ENCODE measurements around the gene MSRB2.
"Not testable (repeated sequence)": the region's sequence is repeated elsewhere in the genome, so short reads cannot be mapped to it uniquely, and the experiment has no call there.

Gene MSRB2

GRCh38 chr10:23070092-23070912 is 25.1 kb upstream of the MSRB2 start:
- not testable (repeated sequence) for DNase-seq

- DNase-seq: no peak
Measured at GRCh38 chr10:23070913-23071218, 24.5 kb upstream of the MSRB2 start.

DNA sequence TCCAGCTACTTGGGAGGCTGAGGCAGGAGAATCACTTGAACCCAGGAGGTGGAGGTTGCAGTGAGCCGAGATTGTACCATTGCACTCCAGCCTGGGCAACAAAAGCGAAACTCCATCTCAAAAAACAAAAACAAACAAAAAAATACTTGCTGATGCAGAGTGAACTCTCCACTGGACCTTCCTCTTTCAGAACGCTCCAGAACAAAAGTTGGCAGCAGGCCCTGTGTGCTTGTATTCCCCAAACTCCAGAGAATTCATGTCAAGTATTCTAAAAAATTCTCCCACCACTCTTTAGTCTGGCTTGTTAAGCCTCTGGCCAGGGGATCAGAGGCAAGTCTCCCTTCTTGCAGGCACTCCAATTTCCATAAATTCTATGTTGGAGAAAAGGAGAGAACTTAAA is 22.8 kb upstream of the MSRB2 start:
- DNase-seq: not testable (repeated sequence)

DNA sequence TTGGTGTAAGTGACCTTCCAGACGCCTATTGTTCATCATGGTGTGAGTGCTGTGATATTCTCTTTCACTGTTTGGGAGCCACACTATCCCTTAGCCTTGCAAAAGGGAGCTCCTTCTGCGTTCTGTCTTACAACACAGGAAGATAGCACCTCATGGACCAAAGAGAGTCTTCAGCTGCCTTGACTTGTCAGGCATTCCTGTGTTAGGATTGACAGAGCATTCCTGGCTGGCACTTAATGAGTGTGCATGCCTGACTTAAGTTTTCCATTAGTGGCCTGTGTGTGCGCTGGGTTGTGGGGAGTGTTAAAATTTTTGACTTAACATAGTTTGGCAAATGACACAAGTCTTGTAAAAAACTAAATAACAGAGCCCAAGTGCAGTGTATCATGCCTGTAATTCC is 21.9 kb upstream of the MSRB2 start:
- DNase-seq: no peak

- no peak for DNase-seq
Measured at GRCh38 chr10:23075672-23076071, 19.7 kb upstream of the MSRB2 start.

- no peak for DNase-seq
Measured at GRCh38 chr10:23078114-23078513, 17.3 kb upstream of the MSRB2 start.

DNA sequence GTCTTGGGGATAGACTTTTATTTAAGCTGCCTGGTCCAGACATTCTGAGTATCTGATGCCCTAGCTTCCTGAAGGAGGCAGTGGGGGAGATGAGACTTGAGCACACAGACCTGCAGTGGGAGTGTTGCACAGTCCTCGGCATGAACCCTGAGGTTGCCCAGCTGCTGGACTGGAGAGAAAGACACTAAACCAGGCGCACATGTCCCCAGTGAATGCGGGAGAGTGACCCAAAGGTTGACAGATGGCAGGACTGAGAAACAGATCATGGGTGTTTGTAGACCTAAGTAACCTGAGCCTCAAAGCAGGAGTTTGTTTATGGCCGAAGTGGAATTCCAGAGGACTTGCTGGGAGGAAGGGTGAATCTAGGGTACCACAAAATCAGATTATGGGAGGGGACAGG is 15.7 kb upstream of the MSRB2 start:
- no peak for DNase-seq

GRCh38 chr10:23080262-23080661 is 15.1 kb upstream of the MSRB2 start:
- no peak for DNase-seq

GRCh38 chr10:23081221-23081750 is 14.1 kb upstream of the MSRB2 start:
- no peak for DNase-seq

GRCh38 chr10:23081891-23082290 is 13.5 kb upstream of the MSRB2 start:
- DNase-seq: no peak

- no peak for DNase-seq
Measured at GRCh38 chr10:23088609-23089008, 6.8 kb upstream of the MSRB2 start.

GRCh38 chr10:23094786-23095403 is 484 bp upstream of the MSRB2 start:
- no peak for DNase-seq

- peak in 2 of 5 donors; percentile 10 to 44 for DNase-seq
Measured at GRCh38 chr10:23095966-23096801, 805 bp downstream of the MSRB2 start.

DNA sequence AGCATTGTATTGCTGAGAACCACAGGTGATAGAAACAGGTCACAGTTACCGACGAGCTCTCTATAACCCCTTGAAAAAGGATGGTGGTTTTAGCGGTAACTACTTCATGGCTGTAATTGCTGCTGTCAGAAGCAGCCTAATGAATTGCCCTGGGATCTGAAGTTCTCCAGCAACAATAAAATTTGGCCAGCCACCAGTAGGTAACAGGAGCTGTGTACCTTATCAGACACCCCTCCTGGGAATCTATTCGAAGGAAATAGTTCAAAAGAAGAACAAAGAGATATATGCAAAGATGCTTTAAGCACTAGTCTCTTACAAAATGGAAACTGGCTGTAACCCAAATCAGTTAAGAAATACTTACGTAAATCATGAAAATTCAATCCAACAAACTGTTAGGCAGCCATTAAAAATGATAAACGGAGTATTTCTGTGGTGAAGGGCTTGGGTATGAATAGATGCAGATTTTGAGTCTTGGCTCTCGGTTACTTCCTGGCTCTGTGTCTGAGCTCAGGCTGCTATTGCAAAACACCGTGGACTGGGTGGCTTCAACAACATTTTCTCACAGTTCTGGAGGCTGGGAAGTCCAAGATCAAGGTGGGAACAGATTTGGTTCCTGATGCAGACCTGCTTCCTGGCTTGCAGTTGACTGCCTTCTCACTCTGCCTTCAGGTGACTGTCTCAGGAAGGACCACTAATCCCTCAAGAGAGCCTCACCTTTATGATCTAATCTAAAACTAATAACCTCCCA is 1.6 kb downstream of the MSRB2 start:
- peak in 1 of 5 donors; percentile 13 for DNase-seq

DNA sequence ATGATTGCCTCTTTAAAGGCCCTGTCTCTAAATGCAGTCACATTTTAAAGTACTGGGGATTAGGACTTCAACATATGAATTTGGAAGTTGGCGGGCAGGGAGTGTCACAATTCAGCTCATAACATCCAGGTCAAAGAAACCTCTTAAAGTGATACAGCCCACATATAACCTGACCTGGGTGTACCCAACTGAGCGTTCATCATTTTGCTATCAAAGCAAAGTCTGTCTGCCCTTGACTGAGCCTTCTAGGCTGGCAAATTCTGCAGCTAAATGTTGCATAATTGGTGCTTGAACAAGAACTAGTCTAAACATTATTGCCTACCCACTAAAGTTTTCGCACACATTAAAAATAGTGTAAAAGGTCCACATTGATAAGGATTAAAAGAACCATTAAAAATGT is 3.7 kb downstream of the MSRB2 start:
- DNase-seq: no peak

DNA sequence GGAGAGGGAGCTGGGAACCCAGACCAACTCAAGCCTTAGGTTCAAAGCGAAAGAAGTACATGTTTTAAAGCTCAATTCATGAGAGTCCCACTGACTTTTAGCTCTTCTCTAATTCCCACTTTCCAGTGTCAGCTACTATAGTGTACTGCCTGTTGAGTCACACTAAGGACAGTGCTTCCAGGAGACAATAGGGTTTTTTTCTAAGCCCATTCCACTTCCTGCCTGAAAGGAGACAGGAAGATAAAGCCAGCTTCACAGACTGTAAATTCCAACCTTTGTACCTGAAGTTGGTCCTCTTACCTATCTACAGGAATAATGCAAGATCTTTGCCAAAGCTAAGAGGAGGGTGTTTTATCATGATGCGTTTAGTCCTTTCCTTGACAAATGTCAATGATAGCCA is 4.4 kb downstream of the MSRB2 start:
- no peak for DNase-seq

DNA sequence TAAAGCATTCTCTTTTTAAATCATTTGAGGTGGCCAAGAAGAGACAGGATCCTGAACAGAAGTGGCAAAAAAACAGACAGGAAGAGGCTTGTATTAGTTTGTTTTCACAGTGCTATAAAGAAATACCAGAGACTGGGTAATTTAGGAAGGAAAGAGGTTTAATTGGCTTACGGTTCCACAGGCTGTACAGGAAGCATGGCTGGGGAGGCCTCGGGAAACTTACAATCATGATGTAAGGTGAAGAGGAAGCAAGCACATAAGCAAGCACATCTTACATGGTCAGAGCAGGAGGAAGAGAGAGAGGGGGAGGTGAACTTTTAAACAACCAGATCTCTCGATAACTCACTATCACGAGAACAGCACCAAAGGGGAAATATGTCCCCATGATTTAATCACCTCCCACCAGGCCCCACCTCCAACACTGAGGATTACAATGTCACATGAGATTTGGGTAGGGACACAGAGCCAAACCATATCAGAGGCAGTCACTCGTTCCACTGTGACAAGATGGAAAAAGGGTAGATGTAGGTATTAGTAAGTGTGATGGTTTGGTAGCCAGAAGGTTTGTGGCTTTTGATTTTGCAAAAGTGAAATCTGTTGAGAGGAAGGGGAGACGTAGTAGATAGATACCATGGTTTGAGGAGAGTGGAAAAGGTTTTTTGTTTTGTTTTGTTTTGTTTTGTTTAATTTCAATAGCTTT is 5.1 kb downstream of the MSRB2 start:
- DNase-seq: no peak

GRCh38 chr10:23106331-23107072 is 11.1 kb downstream of the MSRB2 start:
- DNase-seq: no peak

DNA sequence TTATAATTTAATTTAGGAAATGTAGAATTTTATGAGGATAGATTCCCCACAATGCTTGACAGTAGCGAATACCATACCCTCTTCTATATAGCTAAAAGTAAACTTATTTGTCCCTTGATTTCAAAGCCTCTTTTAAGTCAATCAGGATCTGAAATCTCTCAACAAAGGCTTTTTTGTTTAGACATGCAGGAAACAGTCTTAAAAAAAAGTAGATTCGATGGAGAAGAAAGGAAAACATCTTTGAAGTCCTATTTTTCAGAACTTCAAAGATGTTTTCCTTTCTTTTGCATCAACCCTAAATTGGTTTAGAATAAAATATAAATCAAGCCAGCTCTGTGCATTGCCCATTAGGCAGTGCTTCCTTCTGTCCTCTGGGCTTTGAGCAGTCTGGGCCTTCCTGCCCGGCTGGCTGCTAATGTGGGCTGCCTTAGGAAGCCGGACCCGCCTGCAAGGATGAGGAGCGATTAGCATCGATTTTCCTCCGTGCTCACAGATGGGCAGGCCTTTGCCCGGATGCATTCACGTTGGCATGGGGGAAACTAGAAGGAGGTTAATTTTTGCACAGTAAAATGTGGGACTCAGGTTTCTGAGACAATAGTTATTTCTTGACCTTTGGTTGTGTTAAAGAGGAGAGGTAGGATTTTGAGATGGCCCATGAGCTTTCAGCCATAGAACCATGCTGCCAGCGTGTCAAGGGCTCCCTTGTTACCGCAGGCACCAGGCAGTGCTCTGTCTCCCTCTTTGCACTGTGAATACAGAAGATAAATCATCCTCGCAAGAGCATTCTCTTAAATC is 15.5 kb downstream of the MSRB2 start:
- no peak for DNase-seq

DNA sequence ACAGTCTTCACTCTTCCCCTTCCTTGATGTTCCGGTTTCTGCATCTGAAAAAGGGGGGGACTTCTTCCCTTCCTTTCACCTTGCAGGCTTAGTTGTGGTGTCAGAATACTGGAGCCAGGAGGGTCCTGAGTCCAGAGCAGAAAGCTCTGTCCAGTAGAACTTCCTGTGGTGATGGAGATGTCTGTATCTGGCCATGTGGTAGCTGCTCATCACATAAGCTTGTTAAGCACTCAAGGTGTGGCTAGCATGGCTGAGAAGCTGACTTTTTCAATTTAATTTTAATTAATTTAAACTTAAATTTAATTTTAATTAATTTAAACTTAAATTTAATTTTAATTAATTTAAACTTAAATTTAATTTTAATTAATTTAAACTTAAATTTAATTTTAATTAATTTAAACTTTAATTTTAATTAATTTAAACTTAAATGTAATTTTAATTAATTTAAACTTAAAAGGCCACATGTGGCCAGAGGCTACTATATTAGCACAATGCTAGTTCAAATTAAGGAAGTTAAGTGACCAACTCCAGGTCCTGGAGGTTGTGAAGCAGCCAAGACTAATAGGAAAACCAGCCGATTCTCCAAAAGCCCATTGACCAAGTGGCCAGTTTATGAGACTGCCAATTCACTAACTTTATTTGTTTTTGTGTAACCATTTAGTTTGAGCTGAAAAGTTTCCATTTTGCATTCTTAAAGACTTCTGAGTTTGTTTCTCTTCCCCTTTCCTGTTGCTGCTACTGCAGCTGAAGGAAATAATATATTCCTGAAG is 16.3 kb downstream of the MSRB2 start:
- no peak for DNase-seq

Data from T-helper 1 cell (primary cell).